ENCODE measurements around the gene NDUFB4. TPM values are rescaled to one million over a fixed set of nuclear protein-coding genes. Genes with fewer than 3 reads are reported as not detected.

Gene NDUFB4
- total RNA-seq, 2 experiments from 2014 or later, result 130 to 143 TPM

DNA sequence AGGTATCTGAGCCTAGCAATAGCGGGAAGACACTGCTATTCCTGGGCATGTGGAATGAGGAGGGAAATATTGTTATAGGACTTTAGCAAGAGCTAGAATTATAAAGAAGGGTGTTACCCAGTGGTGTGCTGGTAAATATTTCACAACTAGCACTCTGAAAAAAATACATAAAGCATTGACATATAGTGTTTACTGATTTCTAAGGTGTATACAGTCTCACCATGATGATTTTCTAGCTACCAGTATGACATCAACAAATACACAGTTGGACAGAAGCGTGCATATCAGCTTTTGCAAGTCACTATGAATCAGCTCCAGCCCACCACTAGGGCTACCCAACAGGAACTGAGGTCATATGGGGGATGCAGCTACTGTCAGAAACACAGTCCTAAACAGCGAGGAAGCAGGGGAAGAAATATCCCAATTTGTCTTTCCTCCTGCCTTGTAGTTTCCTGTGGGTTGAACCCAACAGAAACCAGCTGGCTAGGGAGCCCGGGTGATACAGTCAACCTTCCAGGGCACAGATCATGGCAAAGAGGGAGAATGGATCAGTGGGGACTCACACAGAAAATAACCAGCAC is 46.3 kb downstream of the NDUFB4 start:
- Mint-ChIP-seq H3K4me3 (no peak overlapping the region), H3K27me3 (no peaks in the 10 kb centered on the region), H3K36me3 (peaks cover 1% of the 10 kb centered on the region), H3K9me3 (no peaks in the 10 kb centered on the region), H3K27ac (no peak overlapping the region), H3K4me1 (ENCODE audit: low read depth) (peaks cover 12% of the 10 kb centered on the region)
- DNase-seq, result no peak
- intact Hi-C loops (cut with micrococcal nuclease), result no loop called here
- ChIA-PET CTCF (no interaction called here), POLR2A (no interaction called here)

DNA sequence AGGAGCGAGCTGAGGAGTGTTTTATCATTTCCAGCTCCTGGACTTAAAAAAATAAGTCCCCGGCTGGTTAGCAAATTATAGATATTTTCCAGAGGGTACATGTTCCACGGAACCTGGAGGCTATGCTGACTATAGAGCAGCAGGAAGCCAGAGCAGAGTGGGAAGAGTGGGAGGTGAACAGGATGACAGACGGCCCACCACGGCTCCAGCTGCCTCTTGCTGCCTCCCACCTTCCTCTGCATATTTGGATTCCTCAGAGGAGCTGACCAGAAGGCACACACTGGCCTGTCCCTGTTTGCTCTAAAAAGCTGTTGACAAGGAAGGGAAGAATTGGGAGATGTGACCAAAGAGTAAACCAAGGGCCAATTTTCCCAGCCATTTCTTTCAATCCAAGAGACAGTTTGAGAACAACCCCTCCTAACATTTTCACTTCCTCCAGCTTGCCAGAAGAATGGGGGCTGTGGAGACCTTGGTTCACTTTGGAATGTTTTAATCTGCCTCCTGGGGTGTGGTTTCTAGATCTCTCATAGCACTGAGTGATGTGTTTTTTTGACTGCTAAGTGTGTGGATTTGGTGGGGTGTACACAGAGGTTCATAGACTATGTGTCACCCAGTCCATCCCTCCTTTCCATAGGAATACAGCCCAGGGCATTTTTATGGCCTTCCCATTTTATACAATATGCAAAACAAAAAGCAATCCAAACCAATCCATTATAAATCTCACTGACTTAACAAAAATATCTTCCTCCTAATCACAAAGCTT is 49.1 kb downstream of the NDUFB4 start:
- Mint-ChIP-seq H3K36me3 (no peaks in the 10 kb centered on the region), H3K4me3 (no peak overlapping the region), H3K9me3 (no peaks in the 10 kb centered on the region), H3K27ac (no peak overlapping the region), H3K4me1 (ENCODE audit: low read depth) (peaks cover 7% of the 10 kb centered on the region), H3K27me3 (no peaks in the 10 kb centered on the region)
- DNase-seq, result no peak
- CTCF ChIA-PET, result no interaction called here
- POLR2A ChIA-PET, result no interaction called here
- intact Hi-C loops (cut with micrococcal nuclease), result no loop called here

DNA sequence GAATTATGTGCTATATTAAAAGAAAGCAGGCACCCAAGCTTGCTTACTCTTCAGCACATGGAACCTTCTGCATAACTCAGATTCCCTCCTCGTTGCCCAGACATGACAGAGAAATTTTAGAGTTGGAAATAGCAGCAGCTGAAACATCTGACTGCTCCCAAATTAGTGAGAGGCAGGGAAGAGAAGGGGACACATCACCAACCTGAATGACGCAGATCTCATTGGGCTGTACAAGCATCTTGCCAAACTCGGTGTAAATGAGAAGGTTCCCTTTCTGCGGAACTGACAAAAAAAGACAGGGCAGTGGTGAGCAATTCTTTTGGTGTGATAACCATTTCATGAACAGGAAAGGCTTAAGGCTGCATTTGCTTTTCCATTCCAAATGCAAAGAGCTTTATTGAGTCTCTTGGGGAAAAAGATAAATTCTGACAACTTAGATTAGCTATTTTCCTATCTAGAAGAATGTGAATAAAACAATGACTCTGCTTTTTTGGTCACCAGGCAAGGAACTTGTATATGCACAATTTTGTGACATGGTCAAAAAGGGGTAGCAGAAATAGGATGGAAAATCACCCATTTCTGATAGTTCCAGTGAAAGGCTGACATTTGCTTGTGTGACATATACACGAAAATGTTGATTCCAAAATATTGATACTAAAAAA is 50.8 kb downstream of the NDUFB4 start:
- DNase-seq, result no peak
- intact Hi-C loops (cut with micrococcal nuclease), result no loop called here
- no peak overlapping the region for H3K27ac Mint-ChIP-seq
- no peak overlapping the region for H3K4me3 Mint-ChIP-seq
- no peaks in the 10 kb centered on the region for H3K9me3 Mint-ChIP-seq
- no peaks in the 10 kb centered on the region for H3K4me1 Mint-ChIP-seq (ENCODE audit: low read depth)
- ChIA-PET CTCF (no interaction called here), POLR2A (no interaction called here)
- no peaks in the 10 kb centered on the region for H3K27me3 Mint-ChIP-seq
- no peaks in the 10 kb centered on the region for H3K36me3 Mint-ChIP-seq

DNA sequence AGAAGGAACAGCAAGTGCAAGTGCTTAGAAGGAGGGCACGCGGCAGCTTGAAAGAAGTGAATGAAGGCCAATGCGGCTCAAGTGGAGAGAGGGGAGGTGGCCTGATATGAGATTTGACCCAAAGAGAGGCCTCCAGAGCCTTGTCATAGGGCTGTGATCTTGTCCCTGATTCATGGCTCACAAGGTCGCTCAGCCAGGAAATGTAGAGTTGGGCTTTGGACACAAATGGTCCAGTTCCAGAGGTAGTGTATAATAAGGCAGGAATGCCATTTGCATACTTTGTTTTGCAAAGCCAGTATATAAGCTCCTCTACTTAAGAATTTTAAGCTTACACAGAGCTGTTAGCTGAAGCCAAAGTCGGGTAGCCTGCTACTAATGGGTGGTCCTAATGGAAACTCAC is 52.2 kb downstream of the NDUFB4 start:
- no peaks in the 10 kb centered on the region for H3K9me3 Mint-ChIP-seq
- no peak overlapping the region for H3K27ac Mint-ChIP-seq
- DNase-seq, result no peak
- intact Hi-C loops (cut with micrococcal nuclease), result no loop called here
- H3K27me3 Mint-ChIP-seq, result no peaks in the 10 kb centered on the region
- ChIA-PET CTCF (no interaction called here), POLR2A (no interaction called here)
- H3K4me1 Mint-ChIP-seq (ENCODE audit: low read depth), result no peaks in the 10 kb centered on the region
- H3K4me3 Mint-ChIP-seq, result no peak overlapping the region
- H3K36me3 Mint-ChIP-seq, result no peaks in the 10 kb centered on the region

DNA sequence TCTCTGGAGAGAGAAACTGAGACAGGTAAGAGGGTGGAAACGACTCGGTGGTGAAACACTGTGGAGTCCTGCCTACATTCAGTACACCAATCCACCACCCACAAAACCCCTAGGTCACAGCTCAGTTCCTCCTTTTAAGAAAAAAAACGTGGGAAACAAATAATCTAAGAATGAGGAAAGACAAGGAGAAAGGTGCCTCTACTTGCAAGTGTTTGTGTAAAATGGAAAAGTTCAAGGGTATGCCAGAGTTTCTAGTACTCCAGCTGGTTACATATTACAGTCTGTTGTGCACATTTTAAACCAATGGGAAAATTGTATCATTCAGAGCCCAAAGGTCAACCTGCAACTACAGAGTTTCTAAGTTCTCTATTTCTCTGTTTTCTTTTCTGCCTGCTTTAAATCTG is 53.7 kb downstream of the NDUFB4 start:
- ChIA-PET CTCF (no interaction called here), POLR2A (no interaction called here)
- Mint-ChIP-seq H3K9me3 (no peaks in the 10 kb centered on the region), H3K27me3 (no peaks in the 10 kb centered on the region), H3K4me1 (ENCODE audit: low read depth) (no peaks in the 10 kb centered on the region), H3K36me3 (no peaks in the 10 kb centered on the region), H3K4me3 (no peak overlapping the region), H3K27ac (no peak overlapping the region)
- no peak for DNase-seq
- intact Hi-C loops (cut with micrococcal nuclease), result no loop called here

DNA sequence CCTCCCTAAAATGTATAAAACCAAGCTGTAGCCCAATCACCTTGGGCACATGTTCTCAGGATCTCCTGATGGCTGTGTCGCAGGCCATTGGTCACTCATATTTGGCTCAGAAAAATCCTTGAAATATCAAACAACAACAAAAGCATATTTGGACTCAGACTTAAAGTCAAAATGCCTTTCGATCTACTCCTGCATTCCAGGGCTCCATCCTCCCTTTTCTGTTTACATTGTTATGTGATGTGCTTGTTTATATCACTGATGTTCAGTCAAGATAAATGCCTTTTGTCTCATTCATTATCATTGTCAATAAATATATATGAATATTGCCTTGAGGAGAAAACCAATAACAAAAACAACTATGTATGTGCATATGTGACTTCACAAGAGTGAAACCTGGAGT is 54.2 kb downstream of the NDUFB4 start:
- POLR2A ChIA-PET, result no interaction called here
- intact Hi-C loops (cut with micrococcal nuclease), result no loop called here
- H3K4me3 Mint-ChIP-seq, result no peak overlapping the region
- H3K9me3 Mint-ChIP-seq, result no peaks in the 10 kb centered on the region
- H3K4me1 Mint-ChIP-seq (ENCODE audit: low read depth), result no peaks in the 10 kb centered on the region
- H3K27me3 Mint-ChIP-seq, result no peaks in the 10 kb centered on the region
- no peak for DNase-seq
- no peaks in the 10 kb centered on the region for H3K36me3 Mint-ChIP-seq
- no peak overlapping the region for H3K27ac Mint-ChIP-seq
- CTCF ChIA-PET, result no interaction called here

Other genes with a start within 250 kb of the NDUFB4 start
- gene LRRC58, start 247.0 kb upstream of the NDUFB4 start, total RNA-seq, result 10 to 100 TPM; 16.2 to 16.9 TPM
- under 1 TPM; 0.12 to 0.40 TPM for gene FSTL1, start 145.3 kb upstream of the NDUFB4 start, total RNA-seq
- under 1 TPM in 1 of 2 experiments, not detected in 1; 0.12 TPM for gene HGD, start 85.9 kb downstream of the NDUFB4 start, total RNA-seq
- 10 to 100 TPM; 28.7 to 30.0 TPM for gene RABL3, start 146.2 kb downstream of the NDUFB4 start, total RNA-seq
- 10 to 100 TPM; 18.4 to 19.8 TPM for gene GTF2E1, start 146.4 kb downstream of the NDUFB4 start, total RNA-seq

Measured in activated CD4-positive, alpha-beta memory T cell treated with anti-CD3 and anti-CD28 coated beads for 36 hours (primary cell).